NCI-H1694 (cell line): ENCODE data around the gene RUSF1.
"Not testable (repeated sequence)": the region's sequence is repeated elsewhere in the genome, so short reads cannot be mapped to it uniquely, and the experiment has no call there.

ENCODE experiments used
- DNase-seq: peaks from one replicate; lab custom pipeline; 2025; lab: John Stamatoyannopoulos, UW

The RUSF1 gene

DNA sequence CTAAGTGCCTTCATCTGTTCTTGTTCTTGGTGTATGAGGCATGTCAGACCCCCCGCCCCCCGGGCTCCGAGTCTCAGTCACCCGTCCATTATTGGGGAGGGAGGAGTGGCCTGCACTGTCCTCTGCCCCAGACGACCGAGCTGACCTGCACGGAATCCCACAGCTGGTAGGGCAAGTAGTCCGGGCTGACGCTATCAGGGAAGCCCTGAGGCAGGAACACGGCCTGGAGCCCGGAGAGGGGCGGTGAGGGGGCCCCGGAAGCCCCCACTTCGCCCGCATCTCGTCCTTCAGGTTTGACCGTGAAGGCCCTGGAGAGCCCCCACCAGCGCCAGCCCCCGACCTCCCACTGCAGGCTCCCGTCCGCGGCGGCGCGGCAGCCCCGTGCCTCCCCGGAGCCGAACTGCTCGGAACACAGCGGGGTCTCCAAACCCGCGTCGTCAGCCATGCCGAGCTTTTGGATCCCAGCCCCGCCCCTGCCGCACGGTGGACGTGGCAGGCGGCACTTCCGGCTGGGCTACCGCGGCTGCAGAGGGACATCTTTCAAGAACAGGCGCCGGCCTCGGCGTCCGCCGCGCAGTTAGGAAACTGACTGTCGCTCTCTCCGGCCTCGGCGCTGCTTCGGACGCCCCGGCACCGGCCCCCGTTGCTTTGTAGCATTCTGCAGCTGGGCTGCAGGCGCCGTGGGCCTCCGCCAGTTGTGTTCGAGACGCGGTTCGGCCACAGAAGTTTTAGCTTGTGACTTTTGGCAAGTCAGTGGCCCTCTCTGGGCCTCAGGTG is at the start of gene RUSF1:
RUSF1 (minus strand) TSS at position 463 of the 777 bp plus-strand sequence; CDS start at position 445, 18 bp downstream.
- DNase-seq = peak; percentile 39

DNA sequence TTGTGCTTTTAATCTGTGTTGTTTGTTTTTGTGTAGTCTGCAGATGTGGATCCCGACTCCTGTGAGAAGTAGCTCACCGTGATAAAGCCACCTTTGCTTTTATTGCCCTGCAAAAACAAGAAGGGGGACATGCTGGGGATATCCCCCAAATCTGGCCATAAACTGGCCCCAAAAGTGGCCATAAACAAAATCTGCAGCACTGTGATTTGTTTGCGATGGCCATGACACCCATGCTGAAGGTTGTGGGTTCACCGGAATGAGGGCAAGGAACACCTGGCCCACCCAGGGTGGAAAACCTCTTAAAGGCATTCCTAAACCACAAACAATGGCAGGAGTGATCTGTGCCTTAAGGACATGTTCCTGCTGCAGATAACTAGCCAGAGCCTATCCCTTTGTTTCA is 34.6 kb upstream of the RUSF1 start:
- no peak for DNase-seq

DNA sequence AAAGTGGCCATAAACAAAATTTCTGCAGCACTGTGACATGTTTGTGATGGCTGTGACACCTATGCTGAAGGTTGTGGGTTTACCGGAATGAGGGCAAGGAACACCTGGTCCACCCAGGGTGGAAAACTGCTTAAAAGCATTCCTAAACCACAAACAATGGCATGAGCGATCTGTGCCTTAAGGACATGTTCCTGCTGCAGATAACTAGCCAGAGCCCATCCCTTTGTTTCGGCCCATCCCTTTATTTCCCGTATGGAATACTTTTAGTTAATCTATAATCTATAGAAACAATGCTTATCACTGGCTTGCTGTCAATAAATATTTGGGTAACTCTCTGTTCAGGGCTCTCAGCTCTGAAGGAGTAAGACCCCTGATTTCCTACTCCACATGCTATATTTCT is 31.6 kb upstream of the RUSF1 start:
- not testable (repeated sequence) for DNase-seq

DNA sequence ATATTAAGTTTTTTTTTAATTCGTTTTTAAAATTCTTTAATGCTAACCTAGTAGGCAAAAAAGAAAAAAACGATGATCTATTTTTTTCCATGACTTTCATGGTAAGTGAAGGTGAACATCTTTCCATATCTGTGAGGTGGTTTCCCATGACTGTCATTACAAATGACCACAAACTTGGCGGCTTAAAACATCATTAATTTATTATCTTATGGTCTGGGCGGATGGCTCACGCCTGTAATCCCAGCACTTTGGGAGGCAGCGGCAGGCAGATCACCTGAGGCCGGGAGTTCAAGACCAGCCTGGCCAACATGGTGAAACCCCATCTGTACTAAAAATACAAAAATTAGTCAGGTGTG is 30.0 kb upstream of the RUSF1 start:
- DNase-seq = not testable (repeated sequence)

DNA sequence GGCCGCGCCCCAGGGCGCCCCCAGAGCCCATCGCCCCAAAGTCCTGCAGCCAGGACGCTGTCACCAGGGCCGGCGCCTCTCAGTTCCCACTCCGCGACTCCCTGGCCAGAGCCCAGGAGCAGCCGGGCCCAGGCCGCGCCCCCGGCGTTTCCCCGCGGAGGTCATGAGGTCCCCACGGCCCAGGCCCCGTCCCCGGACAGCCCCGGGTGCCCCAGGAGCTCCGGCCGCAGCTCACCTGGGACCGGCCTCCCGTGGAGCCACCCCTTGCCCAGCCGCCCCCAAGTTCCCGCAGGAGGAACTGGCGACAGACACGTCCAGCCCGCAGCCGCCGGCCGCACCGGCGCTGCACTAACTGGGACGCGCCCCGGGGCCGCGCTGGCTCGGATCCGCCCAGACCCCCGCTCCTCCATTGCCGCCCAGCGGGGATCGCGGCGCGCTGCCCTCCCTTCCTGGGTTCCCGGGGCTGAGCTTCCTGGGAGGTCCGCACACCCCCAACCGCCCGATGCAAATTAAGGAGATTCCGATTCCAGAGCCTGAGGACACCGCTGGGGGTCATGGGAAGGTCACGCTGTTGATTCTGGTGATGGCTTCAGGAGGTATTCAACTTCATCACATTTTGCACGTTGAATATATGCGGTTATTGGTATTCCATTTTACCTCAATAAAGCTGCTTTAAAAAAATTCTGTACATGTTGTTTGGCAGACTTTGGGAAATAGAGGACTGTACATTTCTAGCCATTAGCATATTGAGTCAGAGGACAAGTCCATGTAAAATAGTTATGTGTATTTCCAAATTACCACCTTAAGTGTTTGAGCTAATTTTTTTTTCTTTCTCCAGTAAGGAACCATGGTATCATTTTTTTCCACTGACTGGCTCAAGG is 29.4 kb upstream of the RUSF1 start:
- DNase-seq = no peak

DNA sequence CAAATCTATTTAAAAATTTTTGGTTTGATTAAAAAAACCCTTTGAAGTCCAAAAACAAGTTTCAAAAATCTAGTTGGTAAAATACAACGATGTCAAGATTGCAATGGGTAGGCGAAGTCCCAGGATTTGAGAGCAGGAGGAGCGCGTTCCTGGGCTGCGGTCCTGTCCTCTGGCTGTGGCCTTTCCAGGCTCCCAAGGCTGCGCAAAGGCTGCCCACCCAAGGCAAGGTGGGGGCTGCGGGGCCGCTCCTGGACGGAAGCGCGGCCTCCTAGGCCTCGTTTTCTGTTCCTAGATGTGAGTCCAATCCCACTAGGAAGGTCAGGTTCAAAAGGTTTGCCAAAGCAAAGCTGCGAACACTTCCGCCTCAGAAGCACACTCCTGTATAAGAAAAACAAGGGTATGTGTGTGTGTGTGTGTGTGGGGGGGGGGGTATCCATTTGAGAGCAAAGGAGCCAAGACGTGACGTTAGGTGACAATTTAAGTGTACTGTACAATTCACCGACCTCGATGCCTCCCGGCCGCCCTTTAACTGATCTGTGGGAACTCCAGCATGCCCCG is 28.7 kb upstream of the RUSF1 start:
- no peak for DNase-seq

DNA sequence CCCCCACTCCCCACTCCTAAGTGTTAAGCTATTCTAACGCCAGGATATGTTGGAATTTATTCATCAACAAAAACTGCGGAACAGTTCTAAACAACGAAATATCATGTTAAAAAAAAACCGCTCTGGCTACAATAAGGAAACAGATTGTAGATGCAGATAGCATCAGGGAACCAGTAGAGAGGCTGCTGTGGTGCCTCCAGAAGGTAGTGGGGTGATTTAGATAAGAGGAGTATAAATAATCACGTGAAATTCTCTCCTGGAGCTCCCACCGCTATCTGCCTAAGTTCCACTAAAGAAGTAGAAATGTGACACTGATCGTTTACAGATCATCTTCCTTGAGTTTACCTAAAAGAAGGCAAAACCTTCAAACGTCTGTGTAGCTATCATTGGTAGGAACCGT is 27.5 kb upstream of the RUSF1 start:
- no peak for DNase-seq

DNA sequence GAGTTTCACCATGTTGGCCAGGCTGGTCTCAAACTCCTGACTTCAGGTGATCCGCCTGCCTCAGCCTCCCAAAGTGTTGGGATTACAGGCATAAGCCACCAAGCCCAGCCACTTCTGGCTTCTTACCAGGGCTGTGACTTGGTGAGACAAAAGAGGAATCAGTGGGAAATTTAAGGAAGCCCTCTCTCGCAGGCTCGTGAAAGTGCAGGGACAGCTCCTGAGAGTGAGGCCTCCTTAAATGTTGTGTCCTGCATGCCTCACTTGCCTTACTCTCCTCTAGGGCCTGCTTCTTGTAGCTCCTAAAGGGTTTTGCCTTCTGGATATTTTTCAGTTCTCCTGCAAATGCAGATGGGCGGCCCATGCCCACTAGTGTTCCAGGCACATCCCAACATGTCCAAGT is 24.7 kb upstream of the RUSF1 start:
- no peak for DNase-seq

DNA sequence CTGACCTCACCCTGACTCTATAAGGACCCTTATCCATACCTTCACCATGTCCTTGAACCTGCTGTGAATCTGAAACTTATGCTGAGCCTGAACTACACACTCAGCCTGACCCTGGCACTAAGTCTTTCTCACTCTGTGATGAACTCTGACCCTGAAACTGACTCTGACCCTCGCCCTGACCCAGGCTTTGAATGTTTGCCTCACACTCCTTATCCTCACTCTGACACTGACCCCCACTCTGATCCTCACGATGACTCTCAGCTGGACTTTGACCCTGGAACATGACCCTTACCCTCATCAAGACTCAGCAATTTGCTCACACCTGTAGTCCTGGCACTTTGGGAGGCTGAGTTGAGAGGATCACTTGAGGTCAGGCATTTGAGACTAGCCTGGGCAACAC is 23.9 kb upstream of the RUSF1 start:
- DNase-seq = no peak

DNA sequence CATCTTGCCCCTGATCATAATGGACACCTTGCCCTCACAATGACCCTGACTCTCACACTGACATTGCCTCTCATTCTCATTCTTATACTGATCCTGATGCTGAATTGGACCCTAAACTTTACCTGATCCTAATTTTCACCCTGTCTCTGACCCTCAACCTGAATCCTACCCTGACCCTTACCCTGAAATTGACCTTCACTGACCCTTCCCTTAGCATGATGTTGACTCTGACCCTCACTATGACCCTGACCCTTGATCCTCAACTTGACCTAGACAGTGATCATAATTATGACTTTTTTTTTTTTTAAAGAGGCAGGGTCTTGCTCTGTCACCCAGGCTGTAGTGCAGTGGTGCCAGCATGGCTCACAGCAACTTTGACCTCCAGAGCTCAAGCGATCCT is 22.9 kb upstream of the RUSF1 start:
- DNase-seq = no peak

DNA sequence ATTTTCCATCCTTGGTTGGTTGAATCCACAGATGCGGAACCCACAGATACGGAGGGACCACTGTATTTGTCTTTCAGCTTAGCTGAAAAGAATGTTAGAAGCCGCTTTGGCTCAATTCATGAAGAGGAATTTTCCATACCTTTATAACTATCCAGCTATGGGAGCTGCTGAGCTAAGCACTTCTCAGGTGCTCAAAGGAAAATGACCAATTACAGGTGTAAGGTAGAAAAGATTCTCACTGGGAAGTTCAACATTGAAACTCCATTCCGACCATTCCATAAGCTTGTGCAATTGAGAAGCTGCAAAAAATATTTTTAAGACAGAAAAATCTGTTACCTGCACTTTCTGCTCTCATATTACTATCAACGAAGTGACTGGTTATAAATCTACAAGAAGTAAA is 22.2 kb upstream of the RUSF1 start:
- DNase-seq = no peak

DNA sequence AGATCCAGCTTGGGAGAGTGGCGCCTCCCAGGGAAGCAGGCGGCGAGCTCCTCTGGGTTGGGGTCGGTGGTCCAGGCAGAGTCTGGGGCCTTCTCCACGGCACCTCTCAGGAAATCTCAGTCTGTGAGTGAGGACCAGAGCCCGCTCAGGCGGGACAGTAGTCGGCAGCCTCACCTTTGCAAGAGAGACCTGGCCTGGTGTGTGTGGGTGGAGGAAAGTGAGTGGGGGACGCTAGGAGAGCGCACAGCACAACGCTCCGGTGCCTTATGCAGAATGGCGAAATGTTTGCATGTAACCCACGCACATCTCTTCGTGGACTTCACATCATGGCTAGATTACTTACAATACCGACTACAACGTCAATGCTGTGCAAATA is 21.7 kb upstream of the RUSF1 start:
- DNase-seq = no peak

DNA sequence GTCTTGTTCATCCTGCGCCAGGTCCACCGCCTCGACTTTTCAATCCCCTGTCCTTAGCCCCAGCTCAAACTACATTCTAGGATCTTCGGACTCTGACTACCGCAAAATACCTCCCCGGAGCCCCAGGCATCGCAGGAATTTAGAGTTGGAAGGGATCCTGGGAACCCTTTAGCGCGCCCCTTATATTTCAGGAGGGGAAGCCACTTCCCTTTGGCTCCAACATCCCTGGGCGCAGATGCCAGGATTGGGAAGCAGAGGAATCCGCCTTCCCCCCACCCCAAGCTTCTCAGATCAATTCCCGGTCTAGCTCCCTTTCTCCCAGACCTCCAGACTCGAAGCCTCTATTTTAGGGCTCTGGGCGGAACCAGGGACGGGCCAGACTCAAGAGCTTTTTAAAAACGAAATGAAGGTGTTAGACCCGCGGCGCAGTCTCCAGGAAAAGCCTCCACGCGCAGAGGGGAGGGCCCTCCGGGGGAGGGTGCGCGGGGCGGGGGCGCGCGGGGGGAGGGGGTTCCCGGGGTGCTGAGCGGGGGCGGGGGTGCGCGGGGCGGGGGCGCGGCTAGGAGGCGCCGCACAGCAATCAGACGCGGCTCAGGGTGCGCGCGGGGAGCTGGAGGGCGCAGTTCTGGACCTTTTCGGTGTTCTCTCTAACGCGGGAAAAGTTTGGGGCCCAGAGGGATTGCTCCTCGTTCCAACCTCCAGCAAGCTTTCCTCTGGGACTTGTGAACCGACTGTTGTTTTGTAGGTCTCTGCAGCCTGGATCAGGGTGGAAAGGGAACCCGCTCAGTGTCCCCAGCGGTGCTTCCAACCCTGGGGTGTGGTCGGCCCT is 21.1 kb upstream of the RUSF1 start:
- no peak for DNase-seq

DNA sequence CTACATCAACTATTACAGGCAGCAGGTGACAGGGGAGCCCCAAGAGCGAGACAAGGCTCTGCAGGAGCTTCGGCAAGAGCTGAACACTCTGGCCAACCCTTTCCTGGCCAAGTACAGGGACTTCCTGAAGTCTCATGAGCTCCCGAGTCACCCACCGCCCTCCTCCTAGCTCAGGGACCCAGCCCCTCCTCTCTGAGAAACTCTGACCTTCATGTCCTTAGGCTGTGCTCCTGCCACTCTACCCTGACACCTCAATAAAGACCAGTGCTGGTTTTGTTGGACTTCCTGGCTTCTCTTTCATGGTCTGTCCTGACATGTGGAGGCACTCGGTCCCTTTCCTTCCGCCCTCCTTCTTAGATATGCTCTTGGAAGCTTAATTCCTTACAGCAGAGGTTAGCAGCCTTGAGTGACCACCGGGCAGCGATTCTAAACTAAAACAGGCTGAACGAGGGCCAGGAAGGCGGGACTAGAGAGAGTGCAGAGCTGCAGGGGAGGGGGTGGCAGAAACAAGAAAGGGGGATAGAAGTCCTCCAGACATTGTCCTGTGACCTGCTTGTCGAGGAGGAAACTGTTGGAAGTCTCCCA is 20.4 kb upstream of the RUSF1 start:
- no peak for DNase-seq

DNA sequence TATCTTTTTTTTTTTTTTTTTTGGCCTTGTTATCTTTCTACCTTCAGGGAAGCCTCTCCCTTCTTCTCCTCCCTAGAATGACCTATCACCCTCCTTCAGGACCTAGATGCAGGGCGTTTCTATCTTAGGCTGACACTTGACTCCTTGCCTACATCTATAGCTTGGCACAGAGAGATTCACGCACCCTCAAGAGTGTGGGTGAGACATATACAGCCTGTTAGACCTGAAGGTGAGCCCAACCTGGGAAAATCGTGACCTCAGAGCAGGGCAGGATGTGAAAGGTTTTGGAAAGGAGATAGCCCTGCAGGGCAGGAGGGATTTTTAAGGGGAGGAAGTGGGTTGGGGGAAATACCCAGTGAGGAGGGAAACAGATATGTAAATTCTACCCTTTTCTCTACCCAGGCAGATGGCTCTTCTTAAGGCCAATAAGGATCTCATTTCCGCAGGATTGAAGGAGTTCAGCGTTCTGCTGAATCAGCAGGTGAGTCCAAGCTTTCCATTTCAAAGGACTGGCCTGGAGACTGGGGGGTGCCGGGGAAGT is 19.6 kb upstream of the RUSF1 start, which contains the start of gene AHSP:
AHSP (plus strand) TSS at position 167 of the 541 bp plus-strand sequence; CDS start at position 407, 240 bp downstream.
- no peak for DNase-seq

DNA sequence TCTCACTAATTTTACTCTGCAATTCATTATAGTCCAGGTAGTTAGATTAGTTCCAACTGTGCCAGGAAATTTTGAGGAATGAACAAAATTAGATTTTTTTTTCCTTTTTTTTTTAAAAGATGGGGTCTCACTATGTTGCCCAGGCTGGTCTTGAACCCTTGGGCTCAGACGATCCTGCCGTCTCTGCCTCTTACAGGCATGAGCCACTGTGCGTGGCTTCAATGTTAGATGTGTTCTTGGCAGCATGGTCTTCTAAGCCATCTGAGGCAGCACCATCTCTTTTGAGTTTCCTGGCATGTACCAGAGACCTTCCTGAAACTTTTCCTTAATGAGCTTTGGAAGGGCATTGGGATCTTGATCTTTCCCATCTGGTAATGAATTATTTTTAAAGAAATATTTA is 16.9 kb upstream of the RUSF1 start:
- DNase-seq = no peak

DNA sequence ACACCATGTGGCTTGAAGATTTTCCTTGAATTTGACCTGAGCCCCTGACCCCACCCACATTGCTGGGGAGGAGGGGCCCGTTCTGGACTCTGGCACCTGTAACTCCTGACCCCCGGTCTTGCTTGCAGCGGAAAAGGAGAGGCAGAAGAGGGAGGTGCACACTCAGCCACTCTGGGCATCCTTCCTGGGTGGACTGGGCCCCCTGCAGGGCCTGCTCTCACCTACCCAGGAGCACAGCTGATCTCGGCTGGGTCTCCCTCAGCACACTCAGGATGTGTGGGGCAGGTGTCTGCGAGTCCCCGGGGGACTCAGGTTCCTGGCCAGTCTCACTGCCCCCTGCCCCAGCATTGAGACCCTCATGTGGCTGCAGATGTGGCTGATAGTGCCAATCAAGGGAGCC is 15.6 kb upstream of the RUSF1 start:
- not testable (repeated sequence) for DNase-seq

DNA sequence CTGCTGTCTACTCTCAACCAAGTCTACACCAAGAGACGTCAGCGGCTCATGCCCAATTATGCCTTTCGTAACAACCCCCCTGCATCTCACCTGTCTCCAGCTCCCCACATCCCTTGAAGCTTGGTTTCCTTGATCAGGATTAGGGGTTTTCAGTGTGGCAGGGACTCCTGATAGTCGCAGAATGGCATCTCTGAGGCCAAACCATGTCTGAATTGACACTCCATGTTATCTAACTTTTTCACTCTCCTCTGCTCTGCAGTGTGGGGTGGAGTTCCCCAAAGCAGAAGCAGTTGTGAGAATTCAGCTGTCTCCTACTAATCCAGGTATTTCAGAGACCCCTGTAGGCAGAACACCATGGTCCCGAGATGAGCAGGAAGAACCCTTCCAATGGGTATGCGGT is 13.9 kb upstream of the RUSF1 start:
- DNase-seq = no peak

DNA sequence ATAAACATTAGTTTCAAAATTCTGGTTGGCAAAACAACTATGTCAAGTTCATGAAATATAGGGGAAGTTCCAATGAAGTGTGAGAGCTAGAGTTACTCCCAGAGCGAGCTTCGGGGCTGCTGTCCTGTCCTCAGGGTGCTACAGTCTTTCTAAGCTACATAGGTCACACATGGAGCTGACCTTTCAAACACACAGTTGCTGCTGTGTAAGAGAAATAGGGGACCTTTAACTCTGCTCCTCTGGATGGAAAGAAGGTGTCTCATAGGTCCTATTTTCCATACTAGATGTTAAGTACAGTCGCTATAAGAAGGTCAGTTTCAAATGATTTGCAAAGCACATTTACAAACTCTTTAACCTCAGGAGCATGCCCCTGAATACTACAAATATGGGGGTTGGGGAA is 13.2 kb upstream of the RUSF1 start:
- no peak for DNase-seq

DNA sequence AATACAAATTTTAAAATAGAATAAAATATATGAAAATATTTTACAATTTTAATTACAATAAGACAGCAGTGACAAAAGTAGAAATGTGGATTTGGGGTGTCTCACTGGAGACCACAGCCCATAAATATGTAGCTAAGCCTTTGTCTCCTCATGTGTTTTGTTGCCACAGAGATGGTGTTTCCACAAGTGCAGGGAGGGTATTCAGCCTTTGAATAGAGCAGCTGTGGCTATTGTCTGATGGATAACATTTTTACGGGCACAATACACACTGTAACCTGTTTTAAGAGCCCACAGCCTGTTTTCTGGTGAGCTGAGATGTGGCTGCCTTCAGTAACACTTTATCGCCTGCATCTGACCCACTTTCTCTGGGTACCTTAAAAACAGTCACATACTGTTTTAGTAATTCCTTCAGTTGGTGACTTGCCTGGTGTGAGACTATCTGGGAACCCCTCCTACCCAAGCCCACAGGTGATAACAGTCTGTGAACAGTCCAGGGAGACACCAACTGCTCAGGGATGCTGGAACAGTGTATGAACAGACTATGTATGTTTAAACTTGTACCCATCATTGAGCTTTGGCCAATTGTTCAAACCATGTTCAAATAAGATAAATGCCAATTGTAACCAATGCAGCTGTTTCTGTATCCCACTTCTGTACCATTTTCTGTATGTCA is 11.7 kb upstream of the RUSF1 start:
- DNase-seq = no peak
